Neutrophil (primary cell): ENCODE results near the gene PDZD7.

Source experiments
- H3K27ac ChIP-seq: fragments of 200-600 bp; sonication (generic); 2 replicates; pipeline ENCODE4 v1.5.1; 2016; ENCODE audit warnings: mild to moderate bottlenecking, moderate library complexity
- H3K27me3 ChIP-seq: fragments of 200-600 bp; sonication (generic); 2 replicates; pipeline ENCODE4 v1.6.0; 2016; ENCODE audit warnings: mild to moderate bottlenecking
- H3K36me3 ChIP-seq: fragments of 200-600 bp; sonication (generic); 2 replicates; pipeline ENCODE4 v1.5.1; 2017
- H3K4me1 ChIP-seq, 2 experiments: fragments of 200-600 bp in 1 of 2; sonication (generic) in 1 of 2; 1 replicate in 1 of 2; 2 replicates in 1 of 2; pipeline versions ENCODE4 v1.5.1 to v1.6.1; 2013 to 2016; ENCODE audit warnings: low read depth in 1 of 2, low read length in 1 of 2, mild to moderate bottlenecking in 1 of 2, moderate library complexity in 1 of 2; ENCODE audit not compliant: control insufficient read depth in 1 of 2, insufficient read depth in 1 of 2
- H3K4me3 ChIP-seq, 2 experiments: fragments of 200-600 bp in 1 of 2; sonication (generic) in 1 of 2; 1 replicate in 1 of 2; 2 replicates in 1 of 2; pipeline ENCODE4 v1.5.1; 2013 to 2016; ENCODE audit warnings: low read depth in 1 of 2, low read length in 1 of 2, mild to moderate bottlenecking in 1 of 2, moderate library complexity in 1 of 2
- H3K9me3 ChIP-seq: fragments of 200-600 bp; sonication (generic); 2 replicates; pipeline ENCODE4 v1.5.1; 2016
- CTCF ChIP-seq: fragments of 200-600 bp; sonication (generic); IDR thresholded peaks from 2 replicates; pipeline ENCODE4 v1.5.1; 2016; ENCODE audit warnings: antibody characterized with exemption

PDZD7 gene

GRCh38 chr10:101046332-101047238 is 15.7 kb upstream of the PDZD7 start:
- no peaks in the 10 kb centered on the region for H3K9me3 ChIP-seq
- H3K27me3 ChIP-seq = peaks cover 82% of the 10 kb centered on the region
- H3K4me3 ChIP-seq = no peak overlapping the region
- TF ChIP-seq CTCF = no peak
- peaks cover 13 to 19% of the 10 kb centered on the region in 2 experiments for H3K4me1 ChIP-seq
- no peaks in the 10 kb centered on the region for H3K36me3 ChIP-seq
- no peak overlapping the region for H3K27ac ChIP-seq

- Histone ChIP-seq H3K4me1 (peaks cover 12 to 13% of the 10 kb centered on the region in 2 experiments), H3K27ac (no peak overlapping the region), H3K4me3 (no peak overlapping the region), H3K36me3 (no peaks in the 10 kb centered on the region), H3K27me3 (peaks cover 70% of the 10 kb centered on the region), H3K9me3 (no peaks in the 10 kb centered on the region)
- no peak for TF ChIP-seq CTCF
Observed at GRCh38 chr10:101044117-101044516, 13.2 kb upstream of the PDZD7 start.

- H3K9me3 ChIP-seq = no peaks in the 10 kb centered on the region
- peak overlapping the region; percentile 67 to 76 for H3K4me3 ChIP-seq
- no peak overlapping the region for H3K27ac ChIP-seq
- peaks cover 68% of the 10 kb centered on the region for H3K27me3 ChIP-seq
- TF ChIP-seq CTCF = no peak
- H3K36me3 ChIP-seq = no peaks in the 10 kb centered on the region
- peaks cover 12 to 13% of the 10 kb centered on the region in 2 experiments for H3K4me1 ChIP-seq
Observed at GRCh38 chr10:101043363-101043707, 12.4 kb upstream of the PDZD7 start.

GRCh38 chr10:101042667-101043362 is 11.9 kb upstream of the PDZD7 start:
- peak overlapping the region; percentile 67 to 76 for H3K4me3 ChIP-seq

GRCh38 chr10:101042118-101042517 is 11.2 kb upstream of the PDZD7 start:
- TF ChIP-seq CTCF = no peak
- H3K4me1 ChIP-seq = peaks cover 12 to 13% of the 10 kb centered on the region in 2 experiments
- H3K36me3 ChIP-seq = no peaks in the 10 kb centered on the region
- H3K9me3 ChIP-seq = no peaks in the 10 kb centered on the region
- H3K27ac ChIP-seq = peak overlapping the region; percentile 38
- H3K4me3 ChIP-seq = peak overlapping the region; percentile 67 to 76
- H3K27me3 ChIP-seq = peaks cover 63% of the 10 kb centered on the region

More at GRCh38 chr10:101042667-101043362, 11.9 kb upstream of the PDZD7 start:
- peaks cover 12 to 13% of the 10 kb centered on the region in 2 experiments for H3K4me1 ChIP-seq
- no peaks in the 10 kb centered on the region for H3K9me3 ChIP-seq
- TF ChIP-seq CTCF = no peak
- H3K27me3 ChIP-seq = peaks cover 67% of the 10 kb centered on the region
- no peaks in the 10 kb centered on the region for H3K36me3 ChIP-seq
- peak overlapping the region; percentile 38 for H3K27ac ChIP-seq
